Embryonic facial prominence (tissue), 1 donor: Measurements from ENCODE around the gene GPHA2.

ENCODE experiments used
- DNase-seq: peaks from one replicate; pipeline ENCODE4 v3.0.0-alpha.2; 2016; ENCODE audit errors: extremely low spot score

Gene GPHA2

GRCh38 chr11:64891215-64891848, 44.4 kb downstream of the GPHA2 start:
- no peak for DNase-seq

GRCh38 chr11:64890522-64890939, 45.2 kb downstream of the GPHA2 start:
- no peak for DNase-seq

GRCh38 chr11:64888729-64889511, 46.8 kb downstream of the GPHA2 start:
- no peak for DNase-seq

GRCh38 chr11:64888406-64888728, 47.3 kb downstream of the GPHA2 start:
- no peak for DNase-seq

GRCh38 chr11:64887757-64888405, 47.8 kb downstream of the GPHA2 start:
- DNase-seq = no peak

- no peak for DNase-seq
Observed at GRCh38 chr11:64887234-64887756, 48.4 kb downstream of the GPHA2 start.

- DNase-seq = no peak
Observed at GRCh38 chr11:64885367-64886286, 50.1 kb downstream of the GPHA2 start.
